ENCODE measurements around the gene GRK5. TPM values are rescaled to one million over a fixed set of nuclear protein-coding genes. Genes with fewer than 3 reads are reported as not detected.

The GRK5 gene
- total and polyA plus RNA-seq, 5 donors from 2014 or later, result 5.1 to 46.4 (median 14.5) TPM

DNA sequence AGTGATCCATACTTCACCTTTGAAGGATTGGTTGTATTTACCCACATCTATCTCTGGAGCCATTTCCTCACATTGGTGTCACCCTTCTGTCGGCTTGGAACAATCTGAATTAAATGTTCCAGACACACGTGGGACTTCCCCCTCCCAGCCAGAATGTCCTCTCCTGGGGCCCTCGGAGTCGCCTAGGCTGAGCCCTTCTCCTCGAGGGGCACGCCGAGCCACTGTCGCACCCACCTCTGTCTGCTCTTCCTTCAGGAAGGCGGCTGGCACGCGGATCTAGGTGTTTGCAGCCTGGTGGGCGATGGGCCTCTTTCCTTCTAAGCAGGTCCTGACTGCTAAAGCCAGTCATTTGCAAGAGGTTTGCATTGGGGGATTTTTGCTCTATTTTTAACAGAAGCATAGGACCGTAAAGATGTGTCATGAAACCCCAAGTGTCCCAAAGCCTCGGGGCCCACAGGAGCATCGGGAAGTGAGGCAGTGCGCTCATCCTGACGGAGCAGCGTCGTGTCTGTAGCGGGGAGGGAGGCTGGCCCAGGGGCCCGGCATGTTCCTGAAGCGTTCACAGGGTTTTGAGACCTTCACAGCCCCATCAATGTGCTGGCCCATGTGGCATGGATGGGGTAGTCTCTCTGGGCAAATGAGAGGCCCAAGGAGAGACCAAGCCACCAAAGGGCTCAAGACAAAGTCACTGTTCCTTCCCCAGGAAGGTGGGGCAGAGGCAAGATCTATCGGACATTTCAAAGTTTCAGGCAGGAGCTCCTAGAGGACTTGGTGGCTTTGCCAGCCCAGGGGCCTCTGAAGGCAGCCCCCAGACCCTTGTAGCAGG lies 248.5 kb downstream of the GRK5 start:
- H3K27me3 ChIP-seq (ENCODE audit: control insufficient read depth, insufficient read depth, low read length), result no peaks in the 10 kb centered on the region
- H3K36me3 ChIP-seq (ENCODE audit: control insufficient read depth, insufficient read depth, low read length), result peaks cover 22% of the 10 kb centered on the region
- H3K36me3 Mint-ChIP-seq, result peaks cover 6% of the 10 kb centered on the region
- no peaks in the 10 kb centered on the region for H3K4me1 ChIP-seq (ENCODE audit: control insufficient read depth, insufficient read depth, low read length, poor library complexity, severe bottlenecking)
- peak overlapping the region in 1 of 3 donors; percentile 76 for H3K27ac Mint-ChIP-seq
- H3K4me3 ChIP-seq (ENCODE audit: low read depth, low read length), result no peak overlapping the region
- H3K27ac ChIP-seq (ENCODE audit: insufficient read depth, low read length, poor library complexity, severe bottlenecking), result no peak overlapping the region
- no peaks in the 10 kb centered on the region for H3K27me3 Mint-ChIP-seq
- DNase-seq, result no peak
- no peak for ATAC-seq (ENCODE audit: low read depth in 2 of 2)
- no peaks in the 10 kb centered on the region for H3K4me1 Mint-ChIP-seq
- no peak overlapping the region for H3K4me3 Mint-ChIP-seq
- no peaks in the 10 kb centered on the region for H3K9me3 ChIP-seq (ENCODE audit: control insufficient read depth in 2 of 2, low read length in 2 of 2)
- H3K9me3 Mint-ChIP-seq, result peaks cover 0 to 1% (median 0%) of the 10 kb centered on the region in 7 donors

DNA sequence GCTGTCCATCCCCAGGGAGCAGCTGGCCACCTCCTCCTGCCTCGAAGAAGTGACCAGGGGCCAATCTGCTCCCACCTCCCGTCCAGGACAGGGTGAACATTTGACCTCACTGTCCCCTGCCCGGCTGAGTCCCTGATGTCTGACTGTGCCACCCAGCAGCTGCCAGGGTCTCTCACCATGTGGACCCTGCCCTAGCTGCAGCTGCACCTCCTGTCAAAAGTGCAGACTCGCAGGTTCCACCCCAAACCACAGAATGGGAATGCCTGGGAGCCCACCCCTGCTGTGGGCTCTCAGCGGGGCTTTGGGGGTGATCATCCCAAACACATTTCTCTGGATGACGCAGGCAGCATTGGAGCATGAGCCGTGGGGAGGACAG lies 249.1 kb downstream of the GRK5 start:
- Mint-ChIP-seq H3K9me3 (peaks cover 0 to 1% (median 0%) of the 10 kb centered on the region in 7 donors), H3K27ac (no peak overlapping the region), H3K4me3 (no peak overlapping the region), H3K36me3 (peaks cover 6% of the 10 kb centered on the region), H3K4me1 (no peaks in the 10 kb centered on the region), H3K27me3 (no peaks in the 10 kb centered on the region)
- Histone ChIP-seq H3K27ac (ENCODE audit: insufficient read depth, low read length, poor library complexity, severe bottlenecking) (no peak overlapping the region), H3K36me3 (ENCODE audit: control insufficient read depth, insufficient read depth, low read length) (peaks cover 21% of the 10 kb centered on the region), H3K27me3 (ENCODE audit: control insufficient read depth, insufficient read depth, low read length) (no peaks in the 10 kb centered on the region), H3K9me3 (ENCODE audit: control insufficient read depth in 2 of 2, low read length in 2 of 2) (no peaks in the 10 kb centered on the region), H3K4me1 (ENCODE audit: control insufficient read depth, insufficient read depth, low read length, poor library complexity, severe bottlenecking) (no peaks in the 10 kb centered on the region), H3K4me3 (ENCODE audit: low read depth, low read length) (no peak overlapping the region)
- no peak for DNase-seq
- ATAC-seq (ENCODE audit: low read depth in 2 of 2), result no peak

DNA sequence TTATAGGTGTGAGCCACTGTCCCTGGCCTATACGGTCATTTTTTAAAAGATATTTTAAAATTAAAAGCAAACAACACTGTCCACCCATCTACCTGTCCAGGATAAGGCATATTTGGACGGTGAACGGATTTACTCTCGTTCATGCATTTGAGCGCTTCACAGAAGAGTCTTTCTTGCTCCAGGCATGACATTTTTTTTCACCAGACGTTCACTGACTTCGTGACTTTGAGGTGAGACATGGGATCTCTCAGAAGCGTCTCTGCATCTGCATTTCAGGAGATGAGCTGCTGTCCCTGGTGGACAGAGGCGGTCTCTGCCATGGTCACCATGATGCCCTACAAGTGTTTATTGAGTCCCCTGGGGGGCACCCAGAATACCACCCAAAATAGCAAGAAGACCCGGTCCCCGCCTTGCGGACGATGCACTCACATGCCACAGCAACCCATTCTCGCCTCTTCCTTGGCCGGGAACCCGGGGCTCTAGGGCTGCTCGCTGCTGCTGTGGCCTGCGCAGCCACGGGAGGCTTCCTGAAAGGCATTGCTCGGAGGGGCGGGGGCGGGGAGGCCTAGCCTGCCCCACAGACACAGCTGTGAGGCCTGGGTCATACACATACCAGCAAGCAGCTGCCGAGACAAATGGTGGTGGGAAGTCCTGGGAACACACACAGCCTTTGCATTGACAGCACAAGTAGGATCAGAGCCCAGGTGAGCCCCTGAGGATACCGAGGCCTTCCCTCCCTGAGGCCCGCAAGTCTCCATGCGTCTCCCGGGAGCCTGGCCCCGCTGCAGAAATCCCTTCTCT lies 250.8 kb downstream of the GRK5 start:
- Histone ChIP-seq H3K36me3 (ENCODE audit: control insufficient read depth, insufficient read depth, low read length) (peaks cover 15% of the 10 kb centered on the region), H3K27ac (ENCODE audit: insufficient read depth, low read length, poor library complexity, severe bottlenecking) (no peak overlapping the region), H3K4me1 (ENCODE audit: control insufficient read depth, insufficient read depth, low read length, poor library complexity, severe bottlenecking) (no peaks in the 10 kb centered on the region), H3K4me3 (ENCODE audit: low read depth, low read length) (no peak overlapping the region), H3K9me3 (ENCODE audit: control insufficient read depth in 2 of 2, low read length in 2 of 2) (no peaks in the 10 kb centered on the region), H3K27me3 (ENCODE audit: control insufficient read depth, insufficient read depth, low read length) (no peaks in the 10 kb centered on the region)
- Mint-ChIP-seq H3K9me3 (peaks cover 0 to 3% (median 1%) of the 10 kb centered on the region in 7 donors), H3K27ac (no peak overlapping the region), H3K27me3 (no peaks in the 10 kb centered on the region), H3K4me1 (no peaks in the 10 kb centered on the region), H3K4me3 (no peak overlapping the region), H3K36me3 (peaks cover 8% of the 10 kb centered on the region)
- no peak for DNase-seq
- ATAC-seq (ENCODE audit: low read depth in 2 of 2), result no peak

DNA sequence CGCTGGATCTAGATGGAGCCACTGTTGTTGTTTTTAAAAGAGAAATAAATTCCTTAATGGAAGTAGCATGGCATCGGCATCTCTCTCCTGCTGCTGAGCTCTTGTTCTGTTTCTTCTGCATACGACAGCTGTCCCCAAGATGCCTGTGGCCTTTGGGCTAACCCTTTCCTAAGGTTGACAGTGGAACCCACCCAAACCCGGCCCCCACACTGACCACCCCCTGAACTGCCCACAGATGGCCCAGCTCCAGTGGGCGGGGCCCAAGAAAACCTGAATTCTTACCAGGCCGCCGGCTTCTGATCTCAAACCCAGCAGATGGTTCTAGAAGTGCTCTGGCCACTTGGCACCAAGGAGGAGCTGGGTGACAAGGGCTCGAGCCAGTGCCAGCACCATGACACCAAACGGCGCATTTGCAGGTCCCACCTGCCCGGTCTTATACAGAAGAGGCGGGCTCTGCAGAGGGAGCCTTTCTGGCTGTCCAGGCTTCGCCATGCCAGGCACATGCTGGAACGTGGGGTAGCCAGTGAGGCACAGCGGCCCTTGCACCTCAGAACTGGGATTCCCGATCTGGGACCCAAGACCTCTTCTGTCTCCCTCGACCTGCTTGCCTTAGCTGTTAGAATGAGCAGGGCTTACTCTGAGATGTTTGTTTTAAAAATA lies 252.4 kb downstream of the GRK5 start:
- Histone ChIP-seq H3K4me3 (ENCODE audit: low read depth, low read length) (no peak overlapping the region), H3K27me3 (ENCODE audit: control insufficient read depth, insufficient read depth, low read length) (no peaks in the 10 kb centered on the region), H3K4me1 (ENCODE audit: control insufficient read depth, insufficient read depth, low read length, poor library complexity, severe bottlenecking) (no peaks in the 10 kb centered on the region), H3K36me3 (ENCODE audit: control insufficient read depth, insufficient read depth, low read length) (peaks cover 4% of the 10 kb centered on the region), H3K27ac (ENCODE audit: insufficient read depth, low read length, poor library complexity, severe bottlenecking) (no peak overlapping the region), H3K9me3 (ENCODE audit: control insufficient read depth in 2 of 2, low read length in 2 of 2) (no peaks in the 10 kb centered on the region)
- Mint-ChIP-seq H3K36me3 (peaks cover 5% of the 10 kb centered on the region), H3K9me3 (peaks cover 0 to 4% (median 1%) of the 10 kb centered on the region in 7 donors), H3K27me3 (no peaks in the 10 kb centered on the region), H3K4me3 (no peak overlapping the region), H3K4me1 (no peaks in the 10 kb centered on the region), H3K27ac (no peak overlapping the region)
- no peak for ATAC-seq (ENCODE audit: low read depth in 2 of 2)
- DNase-seq, result no peak

DNA sequence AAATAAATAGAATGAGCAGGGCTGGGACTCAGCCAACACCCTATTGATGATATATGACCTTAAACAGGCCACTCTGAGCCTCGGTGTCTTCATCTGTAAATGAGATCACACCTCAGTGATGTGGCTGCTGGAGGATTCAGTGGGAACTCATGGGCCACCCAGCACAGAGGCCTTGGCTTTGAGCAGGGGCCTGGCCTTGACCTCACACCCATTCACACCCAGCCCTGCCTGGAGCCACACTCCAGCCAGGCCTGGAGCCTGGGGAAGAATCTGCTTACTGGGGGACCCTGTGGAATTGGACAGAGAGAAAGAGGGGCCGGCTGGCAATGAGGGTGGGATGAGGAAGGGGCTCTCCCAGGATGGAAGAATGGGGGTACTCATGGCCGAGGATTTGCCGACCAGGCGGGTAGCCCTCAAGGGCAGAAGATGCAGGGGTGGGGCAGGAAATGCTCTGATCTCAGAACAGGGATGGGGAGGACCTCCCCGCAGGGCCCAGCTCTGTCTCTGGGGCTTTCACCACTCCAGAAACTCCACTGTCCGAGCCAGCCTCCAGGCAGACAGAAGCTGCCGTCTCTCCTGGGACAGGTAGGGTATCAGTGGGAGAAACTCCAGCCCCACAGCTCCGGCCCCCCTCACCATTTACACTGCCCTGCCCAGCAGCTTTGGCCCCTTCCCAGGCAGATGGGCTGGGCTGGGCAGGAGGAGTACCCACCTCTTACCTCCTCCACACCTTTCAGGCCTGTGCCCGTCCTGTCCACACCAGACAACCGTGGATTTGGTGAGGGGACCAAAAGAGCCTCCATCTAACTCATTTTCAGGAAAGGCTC lies 253.2 kb downstream of the GRK5 start:
- no peak overlapping the region for H3K4me3 Mint-ChIP-seq
- H3K4me1 Mint-ChIP-seq, result no peaks in the 10 kb centered on the region
- no peak overlapping the region for H3K27ac ChIP-seq (ENCODE audit: insufficient read depth, low read length, poor library complexity, severe bottlenecking)
- H3K9me3 Mint-ChIP-seq, result peaks cover 0 to 4% (median 1%) of the 10 kb centered on the region in 7 donors
- H3K4me1 ChIP-seq (ENCODE audit: control insufficient read depth, insufficient read depth, low read length, poor library complexity, severe bottlenecking), result no peaks in the 10 kb centered on the region
- H3K27me3 Mint-ChIP-seq, result no peaks in the 10 kb centered on the region
- no peaks in the 10 kb centered on the region for H3K27me3 ChIP-seq (ENCODE audit: control insufficient read depth, insufficient read depth, low read length)
- H3K4me3 ChIP-seq (ENCODE audit: low read depth, low read length), result no peak overlapping the region
- peaks cover 4% of the 10 kb centered on the region for H3K36me3 ChIP-seq (ENCODE audit: control insufficient read depth, insufficient read depth, low read length)
- H3K36me3 Mint-ChIP-seq, result peaks cover 5% of the 10 kb centered on the region
- no peak for ATAC-seq (ENCODE audit: low read depth in 2 of 2)
- no peak for DNase-seq
- no peaks in the 10 kb centered on the region for H3K9me3 ChIP-seq (ENCODE audit: control insufficient read depth in 2 of 2, low read length in 2 of 2)
- H3K27ac Mint-ChIP-seq, result no peak overlapping the region

DNA sequence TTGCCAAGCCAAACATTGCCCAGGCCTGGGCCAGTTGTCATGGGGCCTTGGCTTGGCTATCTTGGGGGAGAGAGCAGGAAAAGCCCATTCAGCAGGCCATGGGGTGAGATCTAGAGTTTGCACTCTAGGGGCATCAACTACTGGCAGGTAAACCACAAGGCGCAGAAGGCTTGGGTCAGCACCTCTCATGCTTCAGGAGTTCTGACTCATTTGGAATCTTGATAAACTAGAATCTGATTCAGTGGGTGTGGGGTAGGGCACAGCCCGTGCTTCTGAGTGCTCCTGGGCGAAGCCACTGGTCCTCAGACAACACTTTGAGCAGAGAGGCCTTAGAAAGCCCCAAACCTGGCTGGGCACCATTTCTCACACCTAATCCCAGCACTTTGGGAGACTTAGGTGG lies 254.0 kb downstream of the GRK5 start:
- Mint-ChIP-seq H3K27me3 (no peaks in the 10 kb centered on the region), H3K27ac (no peak overlapping the region), H3K36me3 (peaks cover 5% of the 10 kb centered on the region), H3K4me1 (peaks cover 0 to 4% (median 0%) of the 10 kb centered on the region in 4 donors), H3K9me3 (peaks cover 0 to 4% (median 1%) of the 10 kb centered on the region in 7 donors), H3K4me3 (no peak overlapping the region)
- ATAC-seq (ENCODE audit: low read depth in 2 of 2), result peak; percentile 29 to 48
- Histone ChIP-seq H3K36me3 (ENCODE audit: control insufficient read depth, insufficient read depth, low read length) (peaks cover 2% of the 10 kb centered on the region), H3K4me1 (ENCODE audit: control insufficient read depth, insufficient read depth, low read length, poor library complexity, severe bottlenecking) (peaks cover 4% of the 10 kb centered on the region), H3K27me3 (ENCODE audit: control insufficient read depth, insufficient read depth, low read length) (no peaks in the 10 kb centered on the region), H3K27ac (ENCODE audit: insufficient read depth, low read length, poor library complexity, severe bottlenecking) (no peak overlapping the region), H3K4me3 (ENCODE audit: low read depth, low read length) (no peak overlapping the region), H3K9me3 (ENCODE audit: control insufficient read depth in 2 of 2, low read length in 2 of 2) (no peaks in the 10 kb centered on the region)
- no peak for DNase-seq

DNA sequence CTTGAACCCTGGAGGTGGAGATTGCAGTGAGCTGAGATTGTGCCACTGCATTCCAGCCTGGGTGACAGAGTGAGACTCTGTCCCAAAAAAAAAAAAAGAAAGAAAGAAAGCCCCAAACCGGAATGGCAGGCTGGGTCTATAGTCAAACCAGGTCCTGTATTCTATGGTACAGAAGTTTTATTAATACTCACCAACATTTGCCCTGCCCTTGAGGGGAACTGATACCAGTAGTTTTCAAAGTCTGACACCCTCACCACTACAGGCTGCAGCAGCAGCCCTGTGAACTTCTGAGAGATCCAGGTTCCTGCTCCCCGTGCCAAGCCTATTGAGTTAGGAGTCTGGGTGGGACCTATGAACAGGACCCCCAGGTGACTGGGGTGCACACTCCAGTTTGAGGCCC lies 254.6 kb downstream of the GRK5 start:
- no peak overlapping the region for H3K4me3 ChIP-seq (ENCODE audit: low read depth, low read length)

More for the DNA sequence above, 254.6 kb downstream of the GRK5 start:
- Histone ChIP-seq H3K36me3 (ENCODE audit: control insufficient read depth, insufficient read depth, low read length) (no peaks in the 10 kb centered on the region), H3K27me3 (ENCODE audit: control insufficient read depth, insufficient read depth, low read length) (no peaks in the 10 kb centered on the region), H3K9me3 (ENCODE audit: control insufficient read depth in 2 of 2, low read length in 2 of 2) (no peaks in the 10 kb centered on the region), H3K27ac (ENCODE audit: insufficient read depth, low read length, poor library complexity, severe bottlenecking) (no peak overlapping the region), H3K4me1 (ENCODE audit: control insufficient read depth, insufficient read depth, low read length, poor library complexity, severe bottlenecking) (peaks cover 9% of the 10 kb centered on the region)
- Mint-ChIP-seq H3K36me3 (peaks cover 5% of the 10 kb centered on the region), H3K4me3 (no peak overlapping the region), H3K9me3 (peaks cover 0 to 4% (median 1%) of the 10 kb centered on the region in 7 donors), H3K4me1 (peaks cover 0 to 9% (median 0%) of the 10 kb centered on the region in 4 donors), H3K27me3 (no peaks in the 10 kb centered on the region), H3K27ac (no peak overlapping the region)
- ATAC-seq (ENCODE audit: low read depth in 2 of 2) (no peak), DNase-seq (no peak)

All from CD4-positive, CD25-positive, alpha-beta regulatory T cell (primary cell).